ENCODE measurements around the gene MUC6.

The MUC6 gene

DNA sequence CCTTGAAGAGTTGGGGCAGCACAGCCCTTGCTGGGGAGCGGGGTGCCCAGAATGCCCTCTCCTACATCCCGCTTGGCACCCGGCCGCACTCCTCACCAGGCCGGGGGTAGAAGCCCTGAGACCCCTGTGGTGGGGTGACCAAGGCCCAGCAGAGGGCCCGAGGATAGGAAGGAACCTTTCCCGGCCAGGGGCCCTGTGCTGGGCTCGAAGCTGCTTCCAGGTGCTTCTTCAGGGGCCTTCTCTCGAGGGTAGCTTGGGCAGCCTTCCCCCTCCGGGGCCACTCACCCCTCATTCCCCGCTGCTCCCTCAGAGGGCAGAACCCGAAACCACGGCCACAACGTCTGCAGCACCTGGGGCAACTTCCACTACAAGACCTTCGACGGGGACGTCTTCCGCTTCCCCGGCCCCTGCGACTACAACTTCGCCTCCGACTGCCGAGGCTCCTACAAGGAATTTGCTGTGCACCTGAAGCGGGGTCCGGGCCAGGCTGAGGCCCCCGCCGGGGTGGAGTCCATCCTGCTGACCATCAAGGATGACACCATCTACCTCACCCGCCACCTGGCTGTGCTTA lies 38.9 kb upstream of the MUC6 start:
- no peak for TF ChIP-seq CTCF (IDR thresholded peaks at IDR 0.05; ENCODE audit: borderline replicate concordance, control extremely low read depth, extremely low read depth, insufficient read depth, missing control alignments)
- DNase-seq (ENCODE audit: low spot score) = no peak
- in situ Hi-C loops (cut with MboI; ENCODE audit: low sequenced_read_pairs, unreplicated experiment) = no loop called here

- in situ Hi-C loops (cut with MboI; ENCODE audit: low sequenced_read_pairs, unreplicated experiment) = no loop called here
- no peak for TF ChIP-seq CTCF (IDR thresholded peaks at IDR 0.05; ENCODE audit: borderline replicate concordance, control extremely low read depth, extremely low read depth, insufficient read depth, missing control alignments)
- no peak for DNase-seq (ENCODE audit: low spot score)
Observed at GRCh38 chr11:1074244-1075221, 38.0 kb upstream of the MUC6 start, which contains the start of gene MUC2. Gene MUC2 (plus strand): TSS chr11:1074874.

GRCh38 chr11:1073851-1074243 lies 37.3 kb upstream of the MUC6 start:
- no peak for TF ChIP-seq CTCF (IDR thresholded peaks at IDR 0.05; ENCODE audit: borderline replicate concordance, control extremely low read depth, extremely low read depth, insufficient read depth, missing control alignments)
- no peak for DNase-seq (ENCODE audit: low spot score)
- in situ Hi-C loops (cut with MboI; ENCODE audit: low sequenced_read_pairs, unreplicated experiment) = no loop called here

DNA sequence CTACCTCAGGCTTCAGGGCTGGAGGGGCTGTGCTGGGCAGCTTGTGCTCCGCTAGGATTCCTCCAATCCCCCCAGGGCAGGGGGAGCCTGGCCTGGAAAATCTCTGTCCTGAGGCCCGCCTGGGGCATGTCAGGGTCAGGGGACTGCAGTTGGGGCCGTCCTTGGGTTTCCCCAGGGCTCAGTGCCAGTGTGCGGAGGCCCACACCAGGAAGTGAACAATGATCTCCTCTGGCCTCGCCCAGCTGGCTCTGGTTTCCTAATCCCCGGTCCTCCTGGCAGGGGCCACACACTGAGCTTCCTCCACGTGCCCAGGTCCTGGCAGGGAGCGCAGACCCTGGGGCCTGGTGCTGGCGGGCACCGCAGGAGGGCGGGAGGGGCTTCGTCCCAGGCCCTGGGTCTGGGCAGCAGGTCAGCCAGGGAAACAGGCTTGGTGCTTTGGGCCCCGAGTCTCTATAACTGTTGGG lies 36.8 kb upstream of the MUC6 start:
- in situ Hi-C loops (cut with MboI; ENCODE audit: low sequenced_read_pairs, unreplicated experiment) = no loop called here
- no peak for DNase-seq (ENCODE audit: low spot score)

GRCh38 chr11:1072821-1073231 lies 36.3 kb upstream of the MUC6 start:
- TF ChIP-seq CTCF (IDR thresholded peaks at IDR 0.05; ENCODE audit: borderline replicate concordance, control extremely low read depth, extremely low read depth, insufficient read depth, missing control alignments) = no peak
- in situ Hi-C loops (cut with MboI; ENCODE audit: low sequenced_read_pairs, unreplicated experiment) = no loop called here
- DNase-seq (ENCODE audit: low spot score) = no peak

More for the DNA sequence above, 36.8 kb upstream of the MUC6 start:
- TF ChIP-seq CTCF (IDR thresholded peaks at IDR 0.05; ENCODE audit: borderline replicate concordance, control extremely low read depth, extremely low read depth, insufficient read depth, missing control alignments) = no peak

DNA sequence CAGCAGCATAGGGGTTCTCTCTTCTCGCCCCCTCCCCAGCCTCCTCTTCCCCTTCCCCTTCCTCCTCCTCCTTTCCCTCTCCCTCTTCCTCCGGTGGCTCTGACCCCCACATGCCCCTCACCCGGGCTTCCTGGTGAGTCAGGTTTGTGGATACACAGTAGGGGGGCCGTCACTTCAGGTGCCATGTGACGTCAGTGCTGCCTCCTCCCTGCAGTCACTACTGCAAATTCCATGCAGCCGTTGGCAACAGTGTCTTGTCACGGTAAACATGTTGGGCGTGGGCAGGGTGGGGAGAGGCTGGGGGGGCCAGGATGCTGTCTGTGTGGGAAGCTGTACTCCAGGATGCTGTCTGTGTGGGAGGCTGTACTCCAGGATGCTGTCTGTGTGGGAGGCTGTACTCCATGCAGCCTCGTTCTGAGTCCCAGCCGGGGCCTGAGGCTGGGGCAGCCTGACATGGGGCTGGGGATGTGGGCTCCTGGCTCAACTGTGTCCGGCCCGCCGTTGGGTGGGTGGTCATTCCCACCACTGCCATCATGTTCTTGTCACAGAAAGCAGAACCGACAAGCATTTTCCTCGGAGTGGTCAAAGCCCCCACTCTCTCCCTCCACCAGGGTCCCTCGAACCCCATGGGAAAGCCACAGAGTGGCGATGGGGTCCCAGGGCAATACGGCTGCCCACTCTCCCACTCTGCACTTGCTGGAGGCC lies 35.8 kb upstream of the MUC6 start:
- in situ Hi-C loops (cut with MboI; ENCODE audit: low sequenced_read_pairs, unreplicated experiment) = no loop called here
- no peak for TF ChIP-seq CTCF (IDR thresholded peaks at IDR 0.05; ENCODE audit: borderline replicate concordance, control extremely low read depth, extremely low read depth, insufficient read depth, missing control alignments)
- DNase-seq (ENCODE audit: low spot score) = no peak
